Hypothalamus (tissue), 51 donors: ENCODE measurements around the gene PXMP4.
A peak's percentile ranks its signal among the peaks of the same experiment; 100 is the strongest.

Experiments
- DNase-seq, 51 donors: peaks; one replicate each; lab custom pipeline; 2025; lab: John Stamatoyannopoulos, UW

The PXMP4 gene

DNA sequence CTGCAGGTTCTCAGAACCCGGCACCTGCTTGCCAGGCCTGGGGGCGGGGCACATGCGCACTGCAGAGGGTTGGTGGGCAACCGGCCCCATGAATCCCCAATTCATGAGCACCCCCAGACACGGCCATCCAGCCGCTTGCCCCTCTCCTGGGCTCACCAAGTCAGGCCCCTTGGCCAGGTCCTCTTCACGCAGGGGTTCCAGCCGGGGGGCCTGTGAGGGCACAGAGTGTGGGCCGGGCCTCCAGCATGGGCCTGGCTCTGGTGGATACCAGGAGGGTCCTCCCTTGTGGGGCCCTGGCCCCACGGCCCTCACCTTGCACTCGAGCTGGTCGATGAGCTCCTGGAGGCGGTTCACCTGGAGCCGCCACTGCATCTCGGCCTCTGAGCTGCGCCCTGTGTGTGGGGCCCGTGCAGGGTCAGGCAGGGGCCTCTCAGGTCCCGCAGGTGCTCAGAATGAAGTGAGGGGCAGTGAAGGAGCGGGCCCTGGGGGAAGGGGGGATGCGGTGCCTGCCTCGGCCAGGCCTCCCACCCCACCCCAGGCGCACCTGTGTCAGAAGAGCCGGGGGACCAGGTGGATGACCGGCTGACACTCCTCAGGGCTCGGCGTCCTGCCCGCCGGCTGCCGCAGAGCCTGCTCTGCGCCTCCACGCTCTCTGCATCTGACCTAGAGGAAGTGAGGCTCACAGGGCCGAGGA, 60.6 kb downstream of the PXMP4 start:
- no peak for DNase-seq

DNA sequence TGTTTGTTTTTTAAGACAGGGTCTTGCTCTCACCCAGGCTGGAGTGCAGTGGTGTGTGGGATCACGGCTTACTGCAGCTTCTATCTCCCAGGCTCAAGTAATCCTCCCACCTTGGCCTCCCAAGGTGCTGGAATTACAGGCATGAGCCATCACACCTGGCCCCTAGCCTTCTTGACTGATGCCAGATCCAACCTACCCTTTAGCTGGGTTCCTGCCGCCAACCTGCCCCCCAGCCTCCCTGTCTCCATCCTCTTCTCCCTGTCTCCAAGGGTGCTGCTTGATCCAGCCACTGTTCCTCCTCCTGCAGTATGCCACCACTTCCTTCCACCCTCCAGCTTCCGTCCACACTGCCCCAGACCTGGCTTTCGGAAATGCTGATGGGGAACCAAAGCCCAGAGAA, 61.2 kb downstream of the PXMP4 start:
- DNase-seq = no peak

DNA sequence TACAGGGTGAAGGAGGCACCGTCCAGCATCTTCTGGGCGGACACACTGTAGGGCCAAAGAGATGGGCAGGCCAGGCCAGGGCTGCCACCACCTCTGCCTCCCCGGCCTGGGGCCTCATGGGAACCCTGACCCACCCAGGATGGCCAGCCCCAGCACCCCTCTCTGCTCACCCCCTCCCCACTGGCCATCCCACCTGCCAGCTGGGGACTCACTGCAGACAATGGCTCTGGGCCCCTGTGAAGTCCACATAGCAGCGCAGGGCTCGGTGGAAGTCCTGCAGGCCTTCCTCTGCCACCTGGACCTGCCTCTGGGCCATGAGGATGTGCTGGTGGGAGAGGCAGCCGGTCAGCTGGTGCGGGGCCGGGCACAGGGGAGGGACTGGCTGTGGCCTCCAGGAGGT, 61.6 kb downstream of the PXMP4 start:
- DNase-seq = no peak

DNA sequence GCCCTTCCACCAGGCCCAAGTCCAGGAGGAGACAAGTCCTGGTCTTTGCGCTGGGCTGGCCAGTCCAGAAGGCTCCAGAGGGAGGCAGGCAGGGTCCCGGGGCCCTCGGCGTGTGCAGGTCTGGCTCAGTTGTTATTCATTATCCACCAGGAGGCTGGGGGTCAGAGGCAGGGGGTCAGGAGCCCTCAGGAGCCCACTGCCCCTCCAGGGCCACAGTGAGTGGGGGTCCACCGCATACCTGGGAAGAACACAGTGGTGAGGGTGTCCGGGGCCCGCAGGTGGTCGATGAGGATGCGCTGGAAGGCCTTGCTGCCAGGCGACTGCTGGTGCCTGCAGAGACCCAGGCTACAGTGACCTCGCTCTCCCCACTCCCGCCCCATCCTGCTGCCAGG, 62.4 kb downstream of the PXMP4 start:
- no peak for DNase-seq

DNA sequence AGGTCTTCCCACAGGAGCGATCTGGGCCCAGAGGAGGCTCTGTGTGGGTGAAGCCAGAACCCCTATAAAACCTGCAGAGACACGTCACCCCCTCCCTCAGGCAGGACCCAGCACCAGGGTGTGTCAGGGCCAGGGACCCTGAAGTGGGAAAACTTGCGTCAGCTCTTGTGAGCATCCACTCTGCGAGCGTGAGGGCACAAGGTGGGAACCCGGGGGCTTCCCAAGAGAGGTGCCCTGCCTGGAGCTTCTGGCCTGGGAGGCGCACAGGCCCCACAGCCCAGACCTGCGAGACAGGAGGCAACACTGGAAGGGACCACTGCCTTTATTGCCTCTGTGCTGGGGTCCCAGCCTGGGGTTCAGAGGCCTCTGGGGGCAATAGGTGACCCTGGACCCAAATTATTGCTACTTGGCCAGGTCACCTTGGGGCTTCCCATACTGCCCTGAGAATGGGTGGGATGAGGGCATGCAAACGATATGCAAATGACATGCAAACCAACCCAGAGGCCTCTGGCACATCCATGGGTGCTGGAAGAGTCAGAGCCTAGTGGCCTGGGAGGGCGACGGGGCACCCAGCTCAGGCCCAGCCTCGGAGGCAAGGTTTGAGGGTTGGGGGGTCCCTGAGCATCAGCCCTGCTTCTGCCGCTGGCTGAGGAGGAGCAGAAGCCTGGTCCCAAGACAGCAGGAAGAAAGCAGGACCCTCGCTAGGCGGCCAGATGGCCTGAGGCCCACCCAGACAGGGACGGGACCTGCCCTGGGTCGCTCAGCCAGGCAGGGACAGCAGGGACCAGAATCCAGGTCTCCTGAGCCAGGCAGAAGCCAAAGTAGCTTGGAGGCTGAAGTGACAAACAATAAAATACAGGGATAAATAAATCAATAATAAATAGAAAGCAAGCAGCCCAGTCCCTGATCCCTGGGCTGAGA, 63.1 kb downstream of the PXMP4 start:
- DNase-seq = no peak

DNA sequence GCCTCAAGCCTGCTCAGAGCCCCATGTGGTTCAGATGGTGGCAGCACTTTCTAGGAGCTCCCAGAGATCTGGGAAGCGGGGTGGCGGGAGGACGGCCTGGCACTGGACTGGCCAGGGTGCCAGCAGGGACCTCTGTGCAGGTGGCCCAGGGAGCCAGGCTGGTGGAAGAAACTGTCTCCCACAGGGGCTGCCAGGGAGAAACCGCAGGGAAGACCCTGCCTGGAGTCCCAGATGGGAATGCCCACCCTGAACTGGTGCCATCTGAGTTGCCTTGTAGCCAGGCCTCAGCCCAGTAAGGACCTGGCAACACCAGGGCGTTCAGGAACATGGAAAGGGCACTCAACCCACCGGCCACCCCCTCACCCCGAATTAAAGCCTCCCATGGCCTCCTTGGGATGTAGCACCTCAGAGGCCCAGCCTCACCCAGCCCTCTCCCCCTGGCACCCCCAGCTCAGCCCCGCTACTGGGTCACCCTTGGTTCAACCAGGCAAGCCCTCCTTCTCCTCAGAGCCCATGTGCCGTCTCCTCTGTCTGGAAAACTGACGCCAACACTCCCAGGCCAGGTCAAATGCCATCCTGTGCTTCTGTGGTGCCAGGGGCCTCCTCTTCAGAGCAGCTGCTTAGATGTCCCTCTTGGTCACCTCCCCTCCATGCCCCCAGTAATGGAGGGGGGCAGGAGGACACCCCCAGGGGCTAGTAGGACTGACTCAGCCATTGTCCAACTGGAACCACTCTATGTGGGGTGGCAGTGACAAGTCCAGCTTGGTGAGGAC, 63.9 kb downstream of the PXMP4 start:
- DNase-seq = no peak

DNA sequence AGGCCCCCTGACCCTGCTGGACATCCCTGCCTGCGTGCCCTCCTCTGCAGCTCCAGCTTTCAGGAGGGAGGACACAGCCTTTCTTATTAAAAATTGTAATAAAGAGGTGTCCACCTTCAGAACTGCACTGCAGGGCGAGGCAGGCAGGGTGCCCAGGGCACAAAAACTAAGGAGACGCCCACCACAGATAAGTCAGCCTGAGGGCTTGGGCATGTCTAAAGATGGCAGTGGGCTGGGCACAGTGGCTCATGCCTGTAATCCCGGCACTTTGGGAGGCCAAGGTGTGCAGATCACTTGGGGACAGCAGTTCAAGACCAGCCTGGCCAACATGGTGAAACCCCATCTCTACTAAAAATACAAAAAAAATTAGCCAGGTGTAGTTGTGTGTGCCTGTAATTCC, 64.9 kb downstream of the PXMP4 start:
- no peak for DNase-seq

DNA sequence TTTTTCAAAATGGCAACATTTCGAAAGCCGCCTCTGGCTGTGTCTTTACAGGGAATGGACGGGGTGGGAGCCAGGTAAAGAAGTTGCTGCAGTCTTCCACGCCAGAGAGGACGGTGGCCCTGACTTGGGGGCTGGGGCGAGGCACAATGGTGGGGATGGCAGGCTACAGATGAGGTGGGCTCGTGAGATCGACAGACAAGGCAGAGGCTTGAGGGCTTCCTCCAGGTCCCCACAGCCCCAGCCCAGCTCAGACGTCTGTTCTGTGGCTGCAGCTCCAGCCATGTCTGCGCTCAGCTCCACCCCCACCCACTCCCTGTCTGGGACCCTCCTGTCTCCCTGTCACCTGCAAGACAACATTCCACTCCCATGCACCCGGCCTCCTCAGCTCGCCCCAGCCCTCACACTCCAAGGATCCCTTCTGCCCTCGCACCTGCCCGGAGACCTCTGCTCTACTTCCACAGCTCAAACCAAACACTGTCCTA, 65.4 kb downstream of the PXMP4 start:
- no peak for DNase-seq

DNA sequence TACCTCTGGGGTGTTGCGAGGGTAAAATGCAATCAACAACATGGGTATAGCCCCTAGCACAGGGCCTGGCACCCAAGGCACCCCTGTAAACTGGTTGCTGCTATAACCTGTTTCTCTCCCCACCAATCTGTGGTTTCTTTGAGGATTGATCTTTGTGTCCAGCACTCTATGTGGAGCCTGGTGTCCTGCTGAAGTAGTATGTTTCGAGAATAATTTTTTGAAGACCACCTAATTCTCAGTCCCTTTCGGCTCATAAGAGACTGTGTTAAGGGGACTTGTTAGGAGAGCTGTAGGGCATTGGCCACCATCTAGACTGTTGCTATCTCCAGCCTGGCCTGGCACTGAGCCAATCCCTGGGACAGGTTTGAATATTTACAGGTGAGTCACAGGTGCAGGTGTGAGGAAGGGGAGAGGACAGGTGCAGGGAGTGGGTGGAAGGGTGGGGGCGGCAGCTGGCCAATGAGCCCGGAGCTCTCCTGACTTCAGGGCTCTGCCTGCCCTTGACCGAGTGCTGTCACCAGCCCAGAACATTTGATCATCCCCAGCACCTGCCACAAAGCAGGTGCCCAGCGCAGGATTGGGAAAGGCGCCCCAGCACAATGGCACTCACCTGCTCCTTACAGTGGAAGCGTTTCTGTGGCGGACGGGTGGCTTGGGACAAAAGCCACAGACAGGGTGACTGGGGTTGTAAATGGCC, 66.1 kb downstream of the PXMP4 start:
- no peak for DNase-seq

DNA sequence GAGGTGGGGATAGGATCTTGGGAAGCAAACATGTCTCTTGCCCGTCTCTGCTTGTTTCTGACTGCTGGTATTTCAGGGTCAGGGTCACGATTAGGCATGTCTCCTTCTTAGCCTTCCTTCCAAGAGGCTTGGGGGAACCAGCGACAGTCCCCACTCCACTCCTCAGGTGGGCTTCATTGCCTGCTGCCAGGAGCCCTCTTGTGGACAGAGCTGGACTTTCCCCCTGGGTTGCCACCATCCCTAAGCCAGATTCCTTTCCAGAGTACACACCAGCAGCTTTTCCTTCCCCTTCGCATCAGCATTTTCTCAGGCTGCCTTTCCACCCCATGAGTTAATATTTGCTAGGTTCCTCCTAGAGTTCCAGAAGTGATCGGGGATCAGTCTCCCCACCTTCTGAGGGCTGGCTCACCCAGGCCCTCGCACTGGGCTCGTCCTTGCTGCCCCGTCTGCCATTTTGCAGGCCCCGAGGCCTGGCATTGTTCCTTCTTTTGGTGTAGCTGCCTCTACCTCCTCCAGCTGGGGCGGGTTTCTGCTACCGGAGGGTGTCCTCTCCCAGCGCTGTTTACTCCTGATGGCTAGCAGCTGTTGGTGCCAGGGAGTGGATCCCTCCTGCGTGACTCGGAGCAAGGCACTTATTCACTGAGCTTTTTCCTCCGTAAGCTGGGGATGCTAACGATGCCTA, 66.8 kb downstream of the PXMP4 start:
- DNase-seq = peak in 42 of 51 donors; percentile 8 to 77 (median 43)
